SU-DHL-6 (cell line): ENCODE measurements around the gene AP1S3.

Experiments used
- H2AFZ ChIP-seq: fragments of 200-600 bp; sonication (generic); 2 replicates; pipeline ENCODE4 v1.6.1; 2014; ENCODE audit warnings: low read depth, mild to moderate bottlenecking, moderate library complexity, mixed read lengths, antibody characterized with exemption, low read length; ENCODE audit not compliant: severe bottlenecking
- H3F3A ChIP-seq: fragments of 200-600 bp; shearing (Covaris generic); 2 replicates; pipeline ENCODE4 v1.6.0; 2016; ENCODE audit warnings: antibody characterized with exemption, mild to moderate bottlenecking; ENCODE audit not compliant: insufficient read depth
- H3K27ac ChIP-seq: fragments of 200-600 bp; sonication (generic); 2 replicates; pipeline ENCODE4 v1.5.1; 2016; ENCODE audit warnings: low read depth, mild to moderate bottlenecking, low read length, moderate library complexity, mixed read lengths
- H3K27me3 ChIP-seq: fragments of 200-600 bp; sonication (generic), shearing (Covaris generic); 2 replicates; pipeline ENCODE4 v1.6.0; 2014; ENCODE audit warnings: mild to moderate bottlenecking, low read length
- H3K36me3 ChIP-seq: fragments of 200-600 bp; sonication (generic); 2 replicates; pipeline ENCODE4 v1.6.1; 2014; ENCODE audit warnings: mild to moderate bottlenecking, low read length, mixed read lengths
- H3K4me2 ChIP-seq: fragments of 300-600, 200-600 bp; shearing (Covaris generic), sonication (generic); 2 replicates; pipeline ENCODE4 v1.6.0; 2014; ENCODE audit warnings: low read length, low read depth, mild to moderate bottlenecking; ENCODE audit not compliant: poor library complexity, severe bottlenecking
- H3K4me3 ChIP-seq: fragments of 200-600 bp; sonication (generic); 2 replicates; pipeline ENCODE4 v1.5.1; 2014; ENCODE audit warnings: antibody characterized with exemption, low read length, mild to moderate bottlenecking, mixed read lengths; ENCODE audit not compliant: insufficient read depth, poor library complexity, severe bottlenecking
- H3K79me2 ChIP-seq: fragments of 200-600 bp; sonication (generic); 2 replicates; pipeline ENCODE4 v1.6.1; 2014; ENCODE audit warnings: mild to moderate bottlenecking, low read length, moderate library complexity; ENCODE audit not compliant: insufficient read depth
- H3K9ac ChIP-seq: fragments of 200-600 bp; sonication (generic); 2 replicates; pipeline ENCODE4 v1.7.0; 2014; ENCODE audit warnings: mild to moderate bottlenecking, low read length
- H3K9me2 ChIP-seq: fragments of 200-600 bp; sonication (generic); replicated peaks from 2 replicates; pipeline ENCODE4 v1.6.1; 2014; ENCODE audit warnings: low read length; ENCODE audit not compliant: insufficient read depth
- H3K9me3 ChIP-seq: fragments of 200-600 bp; sonication (generic); 2 replicates; pipeline ENCODE4 v1.6.1; 2014; ENCODE audit warnings: low read length, mixed read lengths; ENCODE audit not compliant: insufficient read depth
- H4K20me1 ChIP-seq: fragments of 200-600 bp; sonication (generic); 2 replicates; pipeline ENCODE4 v1.6.1; 2014; ENCODE audit warnings: low read depth, mild to moderate bottlenecking, antibody characterized with exemption, low read length, moderate library complexity, mixed read lengths
- EZH2phosphoT487 ChIP-seq: fragments of 200-600 bp; sonication (generic), shearing (Covaris generic); conservative IDR thresholded peaks from 2 replicates; pipeline ENCODE4 v1.6.1; 2018; ENCODE audit warnings: mild to moderate bottlenecking, antibody characterized with exemption, low read length, moderate library complexity, mixed read lengths
- TF ChIP-seq, protein P1 (sequence below): fragments of 200-600 bp; sonication (generic); IDR thresholded peaks from one replicate; pipeline ENCODE4 v1.5.1; 2017; ENCODE audit warnings: antibody characterized with exemption, mild to moderate bottlenecking, low read length, moderate library complexity; ENCODE audit not compliant: insufficient read depth, poor library complexity, severe bottlenecking

The AP1S3 gene

DNA sequence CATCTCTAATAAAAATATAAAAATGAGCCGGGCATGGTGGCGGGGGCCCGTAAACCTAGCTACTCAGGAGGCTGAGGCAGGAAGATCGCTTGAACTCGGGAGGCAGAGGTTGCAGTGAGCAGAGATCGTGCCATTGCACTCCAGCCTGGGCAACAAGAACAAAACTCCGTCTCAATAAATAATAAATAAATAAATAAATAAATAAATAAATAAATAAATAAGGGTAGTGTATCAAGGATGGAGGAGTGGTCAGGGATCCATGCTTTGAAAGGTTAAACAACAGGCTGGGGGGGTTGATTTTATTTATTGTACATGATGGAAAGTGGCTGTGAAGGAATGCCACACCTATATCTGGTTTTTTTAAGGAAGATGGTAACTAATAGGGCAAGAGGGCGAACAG, 63.2 kb downstream of the AP1S3 start:
- H3F3A ChIP-seq = no peaks in the 10 kb centered on the region
- H3K4me2 ChIP-seq = no peak overlapping the region
- no peaks in the 10 kb centered on the region for H3K36me3 ChIP-seq
- no peaks in the 10 kb centered on the region for H3K9me3 ChIP-seq
- no peak overlapping the region for H3K9ac ChIP-seq
- H2AFZ ChIP-seq = no peak overlapping the region
- no peak overlapping the region for H3K27ac ChIP-seq
- no peaks in the 10 kb centered on the region for H3K27me3 ChIP-seq
- TF ChIP-seq EZH2phosphoT487 = no peak
- TF ChIP-seq, protein P1, sequence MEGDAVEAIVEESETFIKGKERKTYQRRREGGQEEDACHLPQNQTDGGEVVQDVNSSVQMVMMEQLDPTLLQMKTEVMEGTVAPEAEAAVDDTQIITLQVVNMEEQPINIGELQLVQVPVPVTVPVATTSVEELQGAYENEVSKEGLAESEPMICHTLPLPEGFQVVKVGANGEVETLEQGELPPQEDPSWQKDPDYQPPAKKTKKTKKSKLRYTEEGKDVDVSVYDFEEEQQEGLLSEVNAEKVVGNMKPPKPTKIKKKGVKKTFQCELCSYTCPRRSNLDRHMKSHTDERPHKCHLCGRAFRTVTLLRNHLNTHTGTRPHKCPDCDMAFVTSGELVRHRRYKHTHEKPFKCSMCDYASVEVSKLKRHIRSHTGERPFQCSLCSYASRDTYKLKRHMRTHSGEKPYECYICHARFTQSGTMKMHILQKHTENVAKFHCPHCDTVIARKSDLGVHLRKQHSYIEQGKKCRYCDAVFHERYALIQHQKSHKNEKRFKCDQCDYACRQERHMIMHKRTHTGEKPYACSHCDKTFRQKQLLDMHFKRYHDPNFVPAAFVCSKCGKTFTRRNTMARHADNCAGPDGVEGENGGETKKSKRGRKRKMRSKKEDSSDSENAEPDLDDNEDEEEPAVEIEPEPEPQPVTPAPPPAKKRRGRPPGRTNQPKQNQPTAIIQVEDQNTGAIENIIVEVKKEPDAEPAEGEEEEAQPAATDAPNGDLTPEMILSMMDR = no peak
- H3K79me2 ChIP-seq = no peaks in the 10 kb centered on the region
- no peaks in the 10 kb centered on the region for H3K9me2 ChIP-seq
- no peak overlapping the region for H3K4me3 ChIP-seq
- H4K20me1 ChIP-seq = no peaks in the 10 kb centered on the region

DNA sequence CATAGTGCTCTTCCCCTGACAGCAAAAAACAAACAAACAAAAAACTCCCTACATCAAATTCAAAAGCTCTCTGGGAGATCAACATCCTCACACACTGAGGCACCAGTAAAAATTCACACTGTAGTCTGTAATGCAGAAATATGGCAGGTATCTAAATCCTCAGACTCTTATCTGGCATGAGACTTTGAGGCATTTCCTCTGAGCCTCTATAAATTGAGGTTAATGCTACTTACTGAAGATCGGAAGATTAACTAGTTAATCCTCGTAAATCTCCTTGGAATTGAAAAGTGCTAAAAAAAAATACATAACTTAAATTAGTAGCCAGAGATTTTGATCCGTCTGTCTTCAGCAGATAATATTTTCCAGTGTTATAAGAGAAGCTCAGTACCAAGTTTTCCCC, 65.0 kb downstream of the AP1S3 start:
- H3K9ac ChIP-seq = no peak overlapping the region
- H3K27me3 ChIP-seq = no peaks in the 10 kb centered on the region
- no peaks in the 10 kb centered on the region for H4K20me1 ChIP-seq
- H3K4me2 ChIP-seq = no peak overlapping the region
- H3K36me3 ChIP-seq = no peaks in the 10 kb centered on the region
- no peaks in the 10 kb centered on the region for H3K79me2 ChIP-seq
- H3K4me3 ChIP-seq = no peak overlapping the region
- H3K27ac ChIP-seq = no peak overlapping the region
- H3K9me2 ChIP-seq = no peaks in the 10 kb centered on the region
- H2AFZ ChIP-seq = no peak overlapping the region
- no peak for TF ChIP-seq EZH2phosphoT487
- TF ChIP-seq, protein P1 = no peak
- no peaks in the 10 kb centered on the region for H3F3A ChIP-seq
- no peaks in the 10 kb centered on the region for H3K9me3 ChIP-seq

DNA sequence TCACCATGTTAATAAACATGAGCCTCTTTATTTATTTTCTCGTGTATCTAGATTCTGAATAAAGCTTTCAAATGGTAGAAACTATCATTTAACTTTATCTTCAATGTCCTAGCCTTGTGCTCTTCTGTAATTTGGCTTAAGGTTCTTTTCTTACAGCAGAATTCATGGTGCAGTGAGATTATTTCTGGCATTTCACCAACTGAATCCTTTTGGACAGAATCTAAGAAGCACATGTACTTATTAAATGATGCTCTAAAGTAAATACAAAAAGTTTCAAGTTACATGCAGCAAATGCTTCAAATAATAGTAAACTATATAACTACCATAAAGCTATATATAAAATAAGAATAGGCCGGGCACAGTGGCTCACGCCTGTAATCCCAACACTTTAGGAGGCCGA, 65.9 kb downstream of the AP1S3 start:
- Histone ChIP-seq H3K4me3 (no peak overlapping the region), H3F3A (no peaks in the 10 kb centered on the region), H2AFZ (no peak overlapping the region), H3K9me2 (no peaks in the 10 kb centered on the region), H3K27me3 (no peaks in the 10 kb centered on the region), H3K9me3 (no peaks in the 10 kb centered on the region), H3K9ac (no peak overlapping the region), H3K27ac (no peak overlapping the region), H3K79me2 (no peaks in the 10 kb centered on the region), H4K20me1 (no peaks in the 10 kb centered on the region), H3K36me3 (no peaks in the 10 kb centered on the region), H3K4me2 (no peak overlapping the region)
- TF ChIP-seq, protein P1 = no peak
- TF ChIP-seq EZH2phosphoT487 = no peak

DNA sequence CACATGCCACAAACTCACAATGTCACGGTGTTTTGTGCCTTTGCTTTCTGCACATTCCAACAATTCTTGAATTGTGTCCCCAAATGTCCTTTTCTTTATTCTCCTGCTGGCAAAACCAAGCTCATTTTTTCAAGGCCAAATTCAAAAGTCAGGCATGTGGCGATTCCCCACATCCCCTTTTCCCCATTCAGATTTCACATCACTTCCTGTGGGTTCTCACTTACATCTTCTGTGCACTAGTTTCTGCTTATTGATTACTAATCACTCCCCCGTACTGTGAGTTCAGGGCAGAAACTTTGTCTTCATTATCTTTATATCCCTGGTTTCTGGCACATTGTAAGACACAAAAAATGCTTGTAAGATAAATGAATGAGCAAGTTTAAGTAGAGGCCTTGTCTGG, 69.2 kb downstream of the AP1S3 start:
- H3K27me3 ChIP-seq = no peaks in the 10 kb centered on the region
- H3F3A ChIP-seq = no peaks in the 10 kb centered on the region
- no peaks in the 10 kb centered on the region for H3K36me3 ChIP-seq
- no peaks in the 10 kb centered on the region for H3K79me2 ChIP-seq
- no peak overlapping the region for H3K27ac ChIP-seq
- H4K20me1 ChIP-seq = no peaks in the 10 kb centered on the region
- no peak overlapping the region for H3K4me2 ChIP-seq
- H3K9ac ChIP-seq = no peak overlapping the region
- no peak overlapping the region for H3K4me3 ChIP-seq
- H3K9me2 ChIP-seq = no peaks in the 10 kb centered on the region
- H2AFZ ChIP-seq = no peak overlapping the region
- H3K9me3 ChIP-seq = no peaks in the 10 kb centered on the region
- TF ChIP-seq EZH2phosphoT487 = no peak
- TF ChIP-seq, protein P1 = no peak
